OCI-LY7 (cell line): ENCODE data around the gene DDAH1. TPM values are rescaled to one million over a fixed set of nuclear protein-coding genes. Genes with fewer than 3 reads are reported as not detected.

Source experiments
- BruUV-seq: library from RNA; stranded (reverse); fragments of 400-500 nt; replicated peaks from 2 replicates; lab custom pipeline; 2021; lab: Mats Ljungman, UMichigan
- CTCF ChIA-PET: fragments of 300-600 bp; sonication (Branson Sonifier 250); formaldehyde crosslinking; loops from one replicate; lab custom pipeline; 2022; ENCODE audit warnings: antibody characterized with exemption; ENCODE audit not compliant: unreplicated experiment; lab: Charles Lee
- POLR2A ChIA-PET: fragments of 300-600 bp; sonication (Branson Sonifier 250); formaldehyde crosslinking; loops from one replicate; lab custom pipeline; 2022; ENCODE audit warnings: antibody characterized with exemption; lab: Charles Lee
- DNase-seq: peaks from one replicate; pipeline ENCODE4 v3.0.0-alpha.2; 2015; ENCODE audit warnings: low spot score
- H2AFZ ChIP-seq: fragments of 200-600 bp; sonication (generic), shearing (Covaris generic); 2 replicates; pipeline ENCODE4 v1.6.1; 2014; ENCODE audit warnings: mild to moderate bottlenecking, antibody characterized with exemption, low read length, moderate library complexity
- H3K27ac ChIP-seq: fragments of 200-600 bp; sonication (generic); 2 replicates; pipeline ENCODE4 v1.5.1; 2014; ENCODE audit warnings: mixed run types, low read depth, mild to moderate bottlenecking, moderate library complexity, low read length, inconsistent platforms; ENCODE audit not compliant: poor library complexity, severe bottlenecking
- H3K36me3 ChIP-seq: fragments of 200-600 bp; sonication (generic); 2 replicates; pipeline ENCODE4 v1.6.1; 2014; ENCODE audit warnings: mild to moderate bottlenecking, antibody characterized with exemption, low read length, moderate library complexity, mixed read lengths; ENCODE audit not compliant: insufficient read depth
- H3K4me1 ChIP-seq: fragments of 200-600 bp; sonication (generic); 2 replicates; pipeline ENCODE4 v1.5.1; 2014; ENCODE audit warnings: mild to moderate bottlenecking, low read length; ENCODE audit not compliant: insufficient read depth, poor library complexity, severe bottlenecking
- H3K4me2 ChIP-seq: fragments of 200-600 bp; sonication (generic); 2 replicates; pipeline ENCODE4 v1.6.1; 2014; ENCODE audit warnings: mild to moderate bottlenecking, low read length
- H3K4me3 ChIP-seq: fragments of 200-600 bp; sonication (generic); 2 replicates; pipeline ENCODE4 v1.5.1; 2014; ENCODE audit warnings: mild to moderate bottlenecking, low read depth, low read length; ENCODE audit not compliant: poor library complexity, severe bottlenecking
- H3K79me2 ChIP-seq: fragments of 200-600 bp; sonication (generic); 2 replicates; pipeline ENCODE4 v1.6.1; 2016; ENCODE audit warnings: low read depth, mild to moderate bottlenecking, low read length, moderate library complexity, mixed read lengths; ENCODE audit not compliant: insufficient read depth
- H3K9me2 ChIP-seq: fragments of 200-600 bp; sonication (generic); 2 replicates; pipeline ENCODE4 v1.6.1; 2016; ENCODE audit warnings: mild to moderate bottlenecking, low read length, mixed read lengths; ENCODE audit not compliant: insufficient read depth
- H3K9me3 ChIP-seq: fragments of 200-600 bp; sonication (generic); 2 replicates; pipeline ENCODE4 v1.6.1; 2014; ENCODE audit warnings: mild to moderate bottlenecking, mixed run types, low read length, mixed read lengths
- H4K20me1 ChIP-seq: fragments of 200-600 bp; sonication (generic); 2 replicates; pipeline ENCODE4 v1.6.1; 2014; ENCODE audit warnings: mild to moderate bottlenecking, antibody characterized with exemption, low read length, moderate library complexity, mixed read lengths; ENCODE audit not compliant: insufficient read depth
- CTCF ChIP-seq: fragments of 200-600 bp; sonication (generic); conservative IDR thresholded peaks from 2 replicates; pipeline ENCODE4 v1.5.1; 2014; ENCODE audit warnings: mild to moderate bottlenecking, antibody characterized with exemption, low read length, moderate library complexity, mixed read lengths
- EZH2phosphoT487 ChIP-seq: fragments of 200-600 bp; sonication (generic); IDR thresholded peaks from 2 replicates; pipeline ENCODE4 v1.6.1; 2018; ENCODE audit warnings: low read depth, borderline replicate concordance, mild to moderate bottlenecking, mixed run types, antibody characterized with exemption, low read length, moderate library complexity, mixed read lengths
- intact Hi-C: fragments of 100-400 bp; cut with micrococcal nuclease; formaldehyde crosslinking; loops from one replicate; pipeline ENCODE4 v1.10.0; 2022; ENCODE audit not compliant: unreplicated experiment
- total RNA-seq, 2 experiments: library from RNA; depleted of rRNA in 1 of 2; stranded (reverse); fragments of >200 nt in 1 of 2; shearing (Covaris generic) in 1 of 2; gene quantifications; 2 replicates each; pipeline ENCODE4 v1.2.3, GENCODE V29; 2014 to 2022

DDAH1 gene
- total RNA-seq, 2 experiments from 2014 or later: not detected

GRCh38 chr1:85393490-85393889 lies 71.5 kb downstream of the DDAH1 start:
- H3K27ac ChIP-seq: no peak overlapping the region
- BruUV-seq: no TSS peak
- H2AFZ ChIP-seq: no peak overlapping the region
- CTCF ChIA-PET: no interaction called here
- no peak overlapping the region for H3K4me3 ChIP-seq
- no peaks in the 10 kb centered on the region for H3K9me2 ChIP-seq
- POLR2A ChIA-PET: no interaction called here
- no peaks in the 10 kb centered on the region for H3K79me2 ChIP-seq
- H3K9me3 ChIP-seq: no peaks in the 10 kb centered on the region
- intact Hi-C loops: no loop called here
- H4K20me1 ChIP-seq: no peaks in the 10 kb centered on the region
- no peak overlapping the region for H3K4me2 ChIP-seq
- H3K4me1 ChIP-seq: no peaks in the 10 kb centered on the region
- TF ChIP-seq CTCF: no peak
- TF ChIP-seq EZH2phosphoT487: no peak
- DNase-seq: no peak
- H3K36me3 ChIP-seq: no peaks in the 10 kb centered on the region

- Histone ChIP-seq H2AFZ (no peak overlapping the region), H4K20me1 (no peaks in the 10 kb centered on the region), H3K4me3 (no peak overlapping the region), H3K4me1 (no peaks in the 10 kb centered on the region), H3K27ac (no peak overlapping the region), H3K79me2 (no peaks in the 10 kb centered on the region), H3K4me2 (no peak overlapping the region), H3K36me3 (no peaks in the 10 kb centered on the region), H3K9me3 (no peaks in the 10 kb centered on the region), H3K9me2 (no peaks in the 10 kb centered on the region)
- CTCF ChIA-PET: no interaction called here
- DNase-seq: no peak
- POLR2A ChIA-PET: no interaction called here
- intact Hi-C loops: no loop called here
- TF ChIP-seq CTCF (no peak), EZH2phosphoT487 (no peak)
- no TSS peak for BruUV-seq
Measured at GRCh38 chr1:85388416-85388815, 76.5 kb downstream of the DDAH1 start.

- DNase-seq: no peak
- no peaks in the 10 kb centered on the region for H3K4me1 ChIP-seq
- no peaks in the 10 kb centered on the region for H4K20me1 ChIP-seq
- ChIA-PET POLR2A (no interaction called here), CTCF (no interaction called here)
- H3K27ac ChIP-seq: no peak overlapping the region
- TF ChIP-seq EZH2phosphoT487: no peak
- no peak for TF ChIP-seq CTCF
- no peak overlapping the region for H2AFZ ChIP-seq
- H3K36me3 ChIP-seq: no peaks in the 10 kb centered on the region
- intact Hi-C loops: no loop called here
- H3K79me2 ChIP-seq: no peaks in the 10 kb centered on the region
- BruUV-seq: no TSS peak
- no peak overlapping the region for H3K4me2 ChIP-seq
- no peaks in the 10 kb centered on the region for H3K9me2 ChIP-seq
- H3K9me3 ChIP-seq: no peaks in the 10 kb centered on the region
- no peak overlapping the region for H3K4me3 ChIP-seq
Measured at GRCh38 chr1:85387781-85388180, 77.2 kb downstream of the DDAH1 start.
